ENCODE results near the gene TGFA. TPM values are rescaled to one million over a fixed set of nuclear protein-coding genes. Genes with fewer than 3 reads are reported as not detected.
A peak's percentile ranks its signal among the peaks of the same experiment; 100 is the strongest.

The TGFA gene
- total RNA-seq, 1 experiment from 2014 or later: 27.7 TPM

DNA sequence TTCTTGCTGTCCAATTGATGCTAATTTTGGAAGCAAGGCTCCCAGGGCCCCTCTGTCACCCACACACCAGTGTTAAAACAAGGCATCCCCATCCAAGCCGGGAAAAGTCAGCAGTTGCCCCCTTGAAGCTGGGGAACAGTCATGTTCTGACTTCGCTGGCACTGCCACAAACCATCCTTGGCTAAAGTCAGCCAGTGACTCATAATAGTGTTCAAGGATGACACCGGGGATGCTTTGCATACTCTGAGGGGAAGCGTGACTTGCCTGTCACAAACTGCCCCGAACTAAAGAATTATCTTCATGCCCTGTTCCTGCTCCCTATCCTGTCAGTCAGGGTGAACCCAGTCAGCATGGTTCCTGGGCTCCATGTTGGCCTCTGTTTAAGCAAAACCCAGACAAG lies 37.0 kb downstream of the TGFA start:
- ChIA-PET CTCF (no interaction called here), POLR2A (ENCODE audit: unreplicated experiment) (interaction anchor here (0.7 kb wide), 1 partner anchor 25 kb away, joined by 6 read pairs; no protein-coding TSS in a partner anchor)
- Histone ChIP-seq H3K27ac (no peak overlapping the region), H3K79me2 (ENCODE audit: low read depth) (peaks cover 92% of the 10 kb centered on the region), H3K27me3 (ENCODE audit: insufficient read depth, low read depth) (no peaks in the 10 kb centered on the region), H3K36me3 (ENCODE audit: low read depth) (peaks cover 4% of the 10 kb centered on the region), H3K4me1 (replicated peaks; ENCODE audit: insufficient read depth) (peaks cover 17% of the 10 kb centered on the region), H3K4me2 (no peak overlapping the region), H3K4me3 (no peak overlapping the region), H3F3A (ENCODE audit: insufficient read depth, low read depth) (peaks cover under 1% of the 10 kb centered on the region; the same call in 1 of the 2 replicates), H4K20me1 (ENCODE audit: insufficient read depth) (no peaks in the 10 kb centered on the region), H3K9me2 (ENCODE audit: insufficient read depth) (no peaks in the 10 kb centered on the region), H2AFZ (no peak overlapping the region), H3K9me3 (ENCODE audit: insufficient read depth, low read depth) (no peaks in the 10 kb centered on the region)
- intact Hi-C loops (cut with micrococcal nuclease; ENCODE audit: unreplicated experiment): no loop called here
- no peak for DNase-seq
- TF ChIP-seq, protein P1, sequence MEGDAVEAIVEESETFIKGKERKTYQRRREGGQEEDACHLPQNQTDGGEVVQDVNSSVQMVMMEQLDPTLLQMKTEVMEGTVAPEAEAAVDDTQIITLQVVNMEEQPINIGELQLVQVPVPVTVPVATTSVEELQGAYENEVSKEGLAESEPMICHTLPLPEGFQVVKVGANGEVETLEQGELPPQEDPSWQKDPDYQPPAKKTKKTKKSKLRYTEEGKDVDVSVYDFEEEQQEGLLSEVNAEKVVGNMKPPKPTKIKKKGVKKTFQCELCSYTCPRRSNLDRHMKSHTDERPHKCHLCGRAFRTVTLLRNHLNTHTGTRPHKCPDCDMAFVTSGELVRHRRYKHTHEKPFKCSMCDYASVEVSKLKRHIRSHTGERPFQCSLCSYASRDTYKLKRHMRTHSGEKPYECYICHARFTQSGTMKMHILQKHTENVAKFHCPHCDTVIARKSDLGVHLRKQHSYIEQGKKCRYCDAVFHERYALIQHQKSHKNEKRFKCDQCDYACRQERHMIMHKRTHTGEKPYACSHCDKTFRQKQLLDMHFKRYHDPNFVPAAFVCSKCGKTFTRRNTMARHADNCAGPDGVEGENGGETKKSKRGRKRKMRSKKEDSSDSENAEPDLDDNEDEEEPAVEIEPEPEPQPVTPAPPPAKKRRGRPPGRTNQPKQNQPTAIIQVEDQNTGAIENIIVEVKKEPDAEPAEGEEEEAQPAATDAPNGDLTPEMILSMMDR (conservative IDR thresholded peaks at IDR 0.05): no peak
- TF ChIP-seq EZH2 (IDR thresholded peaks at IDR 0.05; ENCODE audit: low read depth): no peak
- BruUV-seq (replicated peaks): no TSS peak

DNA sequence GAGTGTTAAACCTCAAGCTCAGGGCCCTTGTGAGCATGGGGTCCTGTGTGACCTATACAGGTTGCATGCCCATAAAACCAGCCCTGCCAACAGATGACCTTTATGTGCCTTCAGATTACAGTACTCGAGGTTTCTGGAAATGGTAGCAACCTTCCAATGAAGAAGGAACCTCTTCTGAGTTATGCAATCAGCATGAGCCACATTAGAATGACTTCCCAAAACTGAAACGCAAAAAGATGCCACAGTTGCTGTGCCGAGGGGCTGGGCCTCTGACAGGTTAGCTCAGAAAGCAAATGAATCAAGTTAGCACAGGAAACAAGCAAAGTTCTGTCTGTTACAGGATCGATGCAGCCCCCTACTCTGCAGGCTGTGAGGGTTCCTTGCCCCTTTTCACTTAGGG lies 37.7 kb downstream of the TGFA start:
- Histone ChIP-seq H3K79me2 (ENCODE audit: low read depth) (peaks cover 91% of the 10 kb centered on the region), H2AFZ (no peak overlapping the region), H3K4me3 (no peak overlapping the region), H3K9me2 (ENCODE audit: insufficient read depth) (no peaks in the 10 kb centered on the region), H3K9me3 (ENCODE audit: insufficient read depth, low read depth) (no peaks in the 10 kb centered on the region), H3F3A (ENCODE audit: insufficient read depth, low read depth) (peaks cover 7% of the 10 kb centered on the region; the same call in 1 of the 2 replicates), H3K27ac (no peak overlapping the region), H3K4me2 (no peak overlapping the region), H3K27me3 (ENCODE audit: insufficient read depth, low read depth) (no peaks in the 10 kb centered on the region), H3K36me3 (ENCODE audit: low read depth) (peaks cover 10% of the 10 kb centered on the region), H4K20me1 (ENCODE audit: insufficient read depth) (no peaks in the 10 kb centered on the region), H3K4me1 (replicated peaks; ENCODE audit: insufficient read depth) (peaks cover 17% of the 10 kb centered on the region)
- DNase-seq: no peak
- POLR2A ChIA-PET (ENCODE audit: unreplicated experiment): no interaction called here
- CTCF ChIA-PET: no interaction called here
- intact Hi-C loops (cut with micrococcal nuclease; ENCODE audit: unreplicated experiment): no loop called here
- no peak for TF ChIP-seq EZH2 (IDR thresholded peaks at IDR 0.05; ENCODE audit: low read depth)
- TF ChIP-seq, protein P1 (conservative IDR thresholded peaks at IDR 0.05): no peak
- no TSS peak for BruUV-seq (replicated peaks)

- no peaks in the 10 kb centered on the region for H3K27me3 ChIP-seq (ENCODE audit: insufficient read depth, low read depth)
- H3K9me3 ChIP-seq (ENCODE audit: insufficient read depth, low read depth): no peaks in the 10 kb centered on the region
- no peak overlapping the region for H3K27ac ChIP-seq
- no peak overlapping the region for H3K4me3 ChIP-seq
- no peak for TF ChIP-seq EZH2 (IDR thresholded peaks at IDR 0.05; ENCODE audit: low read depth)
- TF ChIP-seq, protein P1 (conservative IDR thresholded peaks at IDR 0.05): no peak
- H3K79me2 ChIP-seq (ENCODE audit: low read depth): peaks cover 84% of the 10 kb centered on the region
- H3K4me2 ChIP-seq: no peak overlapping the region
- H2AFZ ChIP-seq: no peak overlapping the region
- H3F3A ChIP-seq (ENCODE audit: insufficient read depth, low read depth): peaks cover 20% of the 10 kb centered on the region
- no peaks in the 10 kb centered on the region for H4K20me1 ChIP-seq (ENCODE audit: insufficient read depth)
- H3K9me2 ChIP-seq (ENCODE audit: insufficient read depth): peaks cover 4% of the 10 kb centered on the region; the same call in 1 of the 2 replicates
- BruUV-seq (replicated peaks): no TSS peak
- ChIA-PET POLR2A (ENCODE audit: unreplicated experiment) (interaction anchor here (0.6 kb wide), 1 partner anchor 1780 kb away, joined by 5 read pairs; the partner anchor contains the start of gene ARHGAP25), CTCF (no interaction called here)
- H3K4me1 ChIP-seq (replicated peaks; ENCODE audit: insufficient read depth): peaks cover 25% of the 10 kb centered on the region
- H3K36me3 ChIP-seq (ENCODE audit: low read depth): peaks cover 11% of the 10 kb centered on the region
- intact Hi-C loops (cut with micrococcal nuclease; ENCODE audit: unreplicated experiment): no loop called here
- peak in 1 of 2 experiments; percentile 29 for DNase-seq
Observed at GRCh38 chr2:70514612-70515055, 39.0 kb downstream of the TGFA start.
